ENCODE results near the gene PMP22.

Gene PMP22

GRCh38 chr17:15265131-15265530, at the start of gene PMP22:
TSS of gene PMP22 (minus strand) at chr17:15265326. CDS start at chr17:15260727, 4,599 bp downstream.
- no peak for DNase-seq

- no peak for DNase-seq
Observed at GRCh38 chr17:15311996-15312395, 46.9 kb upstream of the PMP22 start.

GRCh38 chr17:15309793-15310192, 44.7 kb upstream of the PMP22 start:
- DNase-seq: no peak

GRCh38 chr17:15309236-15309635, 44.1 kb upstream of the PMP22 start:
- DNase-seq: no peak

- DNase-seq: no peak
Observed at GRCh38 chr17:15308758-15309157, 43.6 kb upstream of the PMP22 start.

GRCh38 chr17:15307710-15308111, 42.6 kb upstream of the PMP22 start:
- DNase-seq: no peak

GRCh38 chr17:15303851-15304250, 38.7 kb upstream of the PMP22 start:
- DNase-seq: no peak

GRCh38 chr17:15303268-15303667, 38.1 kb upstream of the PMP22 start:
- DNase-seq: no peak

GRCh38 chr17:15301845-15302244, 36.7 kb upstream of the PMP22 start:
- no peak for DNase-seq

GRCh38 chr17:15298176-15298575, 33.0 kb upstream of the PMP22 start:
- no peak for DNase-seq

- DNase-seq: no peak
Observed at GRCh38 chr17:15293558-15293957, 28.4 kb upstream of the PMP22 start.

GRCh38 chr17:15291674-15292361, 26.7 kb upstream of the PMP22 start:
- DNase-seq: no peak

GRCh38 chr17:15290605-15291004, 25.5 kb upstream of the PMP22 start:
- no peak for DNase-seq

GRCh38 chr17:15289285-15290183, 24.4 kb upstream of the PMP22 start:
- DNase-seq: peak; percentile 28

- DNase-seq: no peak
Observed at GRCh38 chr17:15288859-15289258, 23.7 kb upstream of the PMP22 start.

GRCh38 chr17:15287538-15288267, 22.6 kb upstream of the PMP22 start:
- DNase-seq: no peak

- no peak for DNase-seq
Observed at GRCh38 chr17:15285466-15285865, 20.3 kb upstream of the PMP22 start.

- DNase-seq: no peak
Observed at GRCh38 chr17:15284537-15284936, 19.4 kb upstream of the PMP22 start.

GRCh38 chr17:15284107-15284506, 19.0 kb upstream of the PMP22 start:
- DNase-seq: no peak

GRCh38 chr17:15281909-15282308, 16.8 kb upstream of the PMP22 start:
- DNase-seq: no peak

- no peak for DNase-seq
Observed at GRCh38 chr17:15278924-15279477, 13.9 kb upstream of the PMP22 start.

- no peak for DNase-seq
Observed at GRCh38 chr17:15278380-15278779, 13.3 kb upstream of the PMP22 start.

GRCh38 chr17:15274017-15274416, 8.9 kb upstream of the PMP22 start:
- no peak for DNase-seq

All from NCI-H69 (cell line).